HEK293T (cell line): ENCODE results near the gene PCNX1.
"Not testable (repeated sequence)": the region's sequence is repeated elsewhere in the genome, so short reads cannot be mapped to it uniquely, and the experiment has no call there.

Experiments
- BHLHE40 ChIP-seq: fragments of 450-650 bp; IDR thresholded peaks from 2 replicates; pipeline ENCODE4 v1.6.1; 2016; ENCODE audit warnings: mild to moderate bottlenecking, moderate library complexity, borderline replicate concordance
- L3MBTL2 ChIP-seq: fragments of 450-650 bp; conservative IDR thresholded peaks from 2 replicates; pipeline ENCODE4 v1.6.1; 2016; ENCODE audit warnings: mild to moderate bottlenecking
- SP1 ChIP-seq: fragments of 450-650 bp; IDR thresholded peaks from 2 replicates; pipeline ENCODE4 v1.6.1; 2017
- SUZ12 ChIP-seq: fragments of 450-650 bp; IDR thresholded peaks from 2 replicates; pipeline ENCODE4 v1.6.1; 2016; ENCODE audit warnings: mild to moderate bottlenecking
- TARDBP ChIP-seq: fragments of 450-650 bp; IDR thresholded peaks from 2 replicates; pipeline ENCODE4 v1.6.1; 2016
- TF ChIP-seq, protein P1 (sequence below): fragments of 450-650 bp; IDR thresholded peaks from 2 replicates; pipeline ENCODE4 v1.6.1; 2016

DNA sequence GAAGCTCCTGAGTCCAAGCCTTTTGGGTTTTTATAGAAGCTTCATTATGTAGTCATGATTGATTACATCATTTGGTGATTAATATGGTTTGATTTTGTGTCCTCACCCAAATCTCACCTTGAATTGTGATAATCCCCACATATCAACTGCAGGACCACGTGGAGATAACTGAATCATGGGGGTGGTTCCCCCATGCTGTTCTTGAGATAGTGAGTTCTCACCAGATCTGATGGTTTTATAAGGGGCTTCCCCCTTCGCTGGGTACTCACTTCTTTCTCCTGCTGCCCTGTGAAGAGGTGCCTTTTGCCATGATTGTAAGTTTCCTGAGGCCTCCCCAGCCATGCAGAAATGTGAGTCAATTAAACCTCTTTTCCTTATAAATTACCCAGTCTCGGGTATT lies 35.5 kb downstream of the PCNX1 start:
- not testable (repeated sequence) for TF ChIP-seq SP1, L3MBTL2, TARDBP, SUZ12, BHLHE40
- TF ChIP-seq, protein P1, sequence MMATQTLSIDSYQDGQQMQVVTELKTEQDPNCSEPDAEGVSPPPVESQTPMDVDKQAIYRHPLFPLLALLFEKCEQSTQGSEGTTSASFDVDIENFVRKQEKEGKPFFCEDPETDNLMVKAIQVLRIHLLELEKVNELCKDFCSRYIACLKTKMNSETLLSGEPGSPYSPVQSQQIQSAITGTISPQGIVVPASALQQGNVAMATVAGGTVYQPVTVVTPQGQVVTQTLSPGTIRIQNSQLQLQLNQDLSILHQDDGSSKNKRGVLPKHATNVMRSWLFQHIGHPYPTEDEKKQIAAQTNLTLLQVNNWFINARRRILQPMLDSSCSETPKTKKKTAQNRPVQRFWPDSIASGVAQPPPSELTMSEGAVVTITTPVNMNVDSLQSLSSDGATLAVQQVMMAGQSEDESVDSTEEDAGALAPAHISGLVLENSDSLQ, result not testable (repeated sequence)
